H54 (cell line): ENCODE measurements around the gene RDX.

Experiments
- DNase-seq: peaks from one replicate; pipeline ENCODE4 v3.0.0; 2011; ENCODE audit warnings: low spot score, mixed read lengths; ENCODE audit not compliant: insufficient read length
- FAIRE-seq: peaks from 3 replicates; lab custom pipeline; 2011; peaks lifted over from hg19 to GRCh38; lab: Jason Lieb, UNC
- POLR2A ChIP-seq: IDR thresholded peaks from 2 replicates; pipeline ENCODE4 v1.6.1; 2011; ENCODE audit warnings: low read depth, mild to moderate bottlenecking, low read length

RDX gene

GRCh38 chr11:110296226-110297075 lies at the start of gene RDX:
RDX (minus strand) TSS chr11:110296614; CDS start chr11:110279692, 16,922 bp downstream.
- peak; percentile 68 for TF ChIP-seq POLR2A
- DNase-seq (peak; percentile 69), FAIRE-seq (no peak)

GRCh38 chr11:110345743-110346142 lies 49.3 kb upstream of the RDX start:
- no peak for DNase-seq
- TF ChIP-seq POLR2A = no peak
- no peak for FAIRE-seq

- TF ChIP-seq POLR2A = no peak
- no peak for FAIRE-seq
- DNase-seq = no peak
Observed at GRCh38 chr11:110340436-110340835, 44.0 kb upstream of the RDX start.

DNA sequence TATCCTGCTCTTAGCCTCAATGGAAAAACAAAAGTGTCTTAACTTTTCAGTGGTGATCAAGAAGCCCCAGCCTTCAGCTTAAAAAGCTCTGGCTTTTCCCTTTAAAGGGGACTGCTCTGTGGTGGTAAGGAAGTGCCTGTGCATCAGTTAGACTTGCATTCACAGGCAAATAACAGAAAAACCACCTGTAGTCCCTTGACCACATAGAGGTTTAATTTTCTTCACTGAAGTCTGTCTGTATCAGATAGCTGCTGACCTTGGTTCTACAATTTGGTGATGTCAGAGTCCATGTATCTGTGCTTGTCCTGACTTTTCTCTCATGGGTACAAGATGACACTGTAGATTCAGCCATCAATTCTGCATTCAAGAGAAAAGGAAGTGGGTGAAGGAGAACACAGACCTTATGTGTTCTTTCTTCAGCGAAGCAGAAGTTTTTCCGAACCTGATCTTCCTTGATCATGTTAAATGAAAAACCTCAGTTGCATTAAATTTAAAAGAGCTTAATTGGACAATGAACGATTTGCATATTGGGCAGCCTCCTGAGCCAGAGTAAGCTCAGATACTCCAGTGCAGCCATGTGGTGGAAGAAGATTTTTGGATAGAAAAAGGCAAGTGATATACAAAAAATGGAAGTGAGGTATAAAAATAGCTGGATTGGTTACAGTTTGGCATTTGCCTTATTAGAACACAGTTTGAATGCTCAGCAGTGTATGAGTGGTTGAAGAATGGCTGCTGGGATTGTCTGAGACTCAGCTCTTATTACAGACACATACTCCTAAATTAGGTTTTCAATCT lies 43.2 kb upstream of the RDX start:
- FAIRE-seq (no peak), DNase-seq (no peak)
- no peak for TF ChIP-seq POLR2A

DNA sequence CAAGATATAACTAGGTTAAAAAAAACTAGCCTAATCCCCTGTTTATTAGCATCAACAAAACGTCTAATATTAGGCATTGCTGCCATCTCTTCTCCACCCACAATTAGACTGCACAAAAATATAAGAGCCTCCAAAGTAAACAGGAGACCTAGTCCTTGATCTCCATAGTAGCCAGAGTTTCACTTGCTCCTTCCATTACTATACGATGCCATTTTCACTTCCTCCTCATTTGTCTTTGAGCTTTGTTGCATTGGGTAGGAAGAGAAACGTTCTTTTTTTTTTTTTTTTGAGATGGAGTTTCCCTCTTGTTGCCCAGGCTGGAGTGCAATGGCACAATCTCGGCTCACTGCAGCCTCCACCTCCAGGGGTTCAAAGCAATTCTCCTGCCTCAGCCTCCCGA lies 42.3 kb upstream of the RDX start:
- FAIRE-seq (no peak), DNase-seq (no peak)
- no peak for TF ChIP-seq POLR2A

GRCh38 chr11:110337570-110338193 lies 41.3 kb upstream of the RDX start:
- FAIRE-seq (peak; percentile 50), DNase-seq (no peak)
- TF ChIP-seq POLR2A = no peak

DNA sequence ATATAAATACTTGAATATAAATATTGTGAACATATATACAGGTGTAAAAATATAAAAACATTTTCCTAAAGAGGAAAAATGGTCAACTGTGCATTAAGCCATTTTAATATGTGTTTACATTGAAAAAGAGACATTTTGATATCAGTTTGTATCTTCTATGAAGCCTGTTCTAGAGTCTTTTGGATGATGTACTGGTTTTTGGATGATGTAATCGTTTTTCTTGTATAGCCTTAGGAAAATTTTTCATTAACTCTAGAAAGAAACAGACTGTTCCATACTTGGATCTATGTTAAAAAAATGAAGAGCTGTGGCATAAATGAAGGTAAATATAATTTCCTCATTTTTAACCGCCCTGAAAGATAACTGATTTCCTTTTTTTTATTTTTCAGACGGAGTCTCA lies 39.6 kb upstream of the RDX start:
- no peak for FAIRE-seq

GRCh38 chr11:110335358-110335757 lies 38.9 kb upstream of the RDX start:
- TF ChIP-seq POLR2A = no peak
- no peak for FAIRE-seq
- no peak for DNase-seq

More for the DNA sequence above, 39.6 kb upstream of the RDX start:
- TF ChIP-seq POLR2A = no peak
- DNase-seq = no peak

- DNase-seq (no peak), FAIRE-seq (no peak)
- TF ChIP-seq POLR2A = no peak
Observed at GRCh38 chr11:110331626-110332025, 35.2 kb upstream of the RDX start.

DNA sequence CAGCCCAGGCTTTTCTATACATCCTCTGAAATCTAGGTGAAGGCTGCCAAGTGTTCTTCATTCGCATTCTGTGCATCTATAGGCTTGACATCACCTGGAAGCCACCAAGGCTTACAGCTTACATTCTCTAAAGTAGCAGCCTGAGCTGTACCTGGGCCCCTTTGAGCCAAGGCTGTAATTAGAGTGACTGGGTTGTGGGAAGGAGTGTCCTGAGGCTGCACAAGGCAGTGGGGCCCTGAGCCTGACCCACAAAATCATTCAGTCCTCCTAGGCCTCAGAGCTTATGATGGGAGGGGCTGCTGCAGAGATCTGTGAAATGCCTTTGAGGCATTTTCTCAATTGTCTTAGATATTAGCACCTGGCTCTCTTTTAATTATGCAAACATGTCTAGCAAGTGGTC lies 33.0 kb upstream of the RDX start:
- FAIRE-seq (no peak), DNase-seq (no peak)
- TF ChIP-seq POLR2A = no peak

DNA sequence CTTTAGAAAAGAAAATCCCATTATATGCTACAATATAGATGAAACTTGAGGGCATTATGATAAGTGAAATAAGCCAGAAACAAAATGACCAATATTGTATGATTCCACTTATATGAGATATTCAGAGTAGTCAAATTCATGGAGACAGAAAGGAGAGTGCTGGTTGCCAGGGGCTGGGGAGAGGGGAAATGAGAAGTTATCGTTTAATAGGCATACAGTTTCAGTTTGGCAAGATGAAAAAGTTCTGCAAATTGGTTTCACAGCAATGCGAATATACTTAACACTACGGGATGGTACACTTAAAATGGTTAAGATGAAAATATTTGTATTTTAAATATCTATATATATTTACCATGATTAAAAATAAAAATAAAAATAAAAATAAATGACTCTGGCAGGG lies 31.1 kb upstream of the RDX start:
- TF ChIP-seq POLR2A = no peak
- no peak for DNase-seq
- no peak for FAIRE-seq

- DNase-seq (no peak), FAIRE-seq (no peak)
- TF ChIP-seq POLR2A = no peak
Observed at GRCh38 chr11:110323786-110324185, 27.4 kb upstream of the RDX start.

DNA sequence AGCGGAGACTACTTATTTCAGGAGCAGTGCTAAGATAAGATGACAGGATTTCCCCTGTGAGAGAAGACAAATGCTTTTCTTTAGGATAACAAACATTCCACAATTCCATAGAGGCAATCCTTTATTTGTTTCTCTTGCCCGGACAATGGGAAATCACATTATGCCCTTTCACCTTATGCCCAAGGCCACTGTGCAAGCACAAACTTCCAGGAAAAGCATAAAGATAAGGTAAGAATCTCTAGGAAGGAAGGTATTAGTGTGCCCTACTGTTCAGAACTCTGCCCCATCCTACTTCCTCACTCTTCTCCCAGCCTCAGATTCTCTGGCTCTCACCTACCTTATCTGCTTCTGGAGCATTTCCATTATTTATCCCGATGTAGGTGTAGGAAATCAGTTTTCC lies 23.1 kb upstream of the RDX start:
- FAIRE-seq (no peak), DNase-seq (no peak)
- TF ChIP-seq POLR2A = no peak
